Gastrocnemius medialis (tissue), 4 donors: Measurements from ENCODE around the gene PROK2.

Experiments
- POLR2A ChIP-seq, 2 donors: fragments of 450-650 bp; IDR thresholded peaks; one replicate each; pipeline ENCODE4 v1.6.1; 2017; ENCODE audit warnings: antibody characterized with exemption in 2 of 2, mild to moderate bottlenecking in 2 of 2, moderate library complexity in 2 of 2
- TF ChIP-seq, protein P1 (sequence below), 5 experiments: fragments of 450-650 bp in 3 of 5; fragments of 200-600 bp in 2 of 5; sonication (generic) in 2 of 5; IDR thresholded peaks in 4 of 5; conservative IDR thresholded peaks in 1 of 5; 1 replicate in 4 of 5; 2 replicates in 1 of 5; pipeline ENCODE4 v1.5.1; 2016 to 2019; ENCODE audit warnings: antibody characterized with exemption in 5 of 5, mild to moderate bottlenecking in 3 of 5, moderate library complexity in 3 of 5

DNA sequence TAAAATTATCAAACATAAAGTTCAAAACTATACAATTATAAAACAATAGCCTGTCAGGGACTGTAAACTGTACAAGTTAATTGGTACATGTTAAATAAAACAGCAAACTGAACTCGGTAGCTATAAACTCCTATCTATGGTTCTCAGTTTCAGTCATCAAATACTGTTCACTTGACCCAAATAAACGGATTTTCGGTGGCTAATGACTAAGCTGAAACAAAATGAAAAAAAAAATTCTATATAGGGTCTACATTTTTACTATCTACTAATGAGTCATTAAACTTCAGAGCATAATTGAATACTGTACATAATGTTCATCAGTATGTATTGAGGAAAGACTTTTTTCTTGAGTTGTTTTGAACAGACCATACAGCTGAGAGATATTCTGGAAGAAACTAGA lies 6.6 kb downstream of the PROK2 start:
- TF ChIP-seq, protein P1, sequence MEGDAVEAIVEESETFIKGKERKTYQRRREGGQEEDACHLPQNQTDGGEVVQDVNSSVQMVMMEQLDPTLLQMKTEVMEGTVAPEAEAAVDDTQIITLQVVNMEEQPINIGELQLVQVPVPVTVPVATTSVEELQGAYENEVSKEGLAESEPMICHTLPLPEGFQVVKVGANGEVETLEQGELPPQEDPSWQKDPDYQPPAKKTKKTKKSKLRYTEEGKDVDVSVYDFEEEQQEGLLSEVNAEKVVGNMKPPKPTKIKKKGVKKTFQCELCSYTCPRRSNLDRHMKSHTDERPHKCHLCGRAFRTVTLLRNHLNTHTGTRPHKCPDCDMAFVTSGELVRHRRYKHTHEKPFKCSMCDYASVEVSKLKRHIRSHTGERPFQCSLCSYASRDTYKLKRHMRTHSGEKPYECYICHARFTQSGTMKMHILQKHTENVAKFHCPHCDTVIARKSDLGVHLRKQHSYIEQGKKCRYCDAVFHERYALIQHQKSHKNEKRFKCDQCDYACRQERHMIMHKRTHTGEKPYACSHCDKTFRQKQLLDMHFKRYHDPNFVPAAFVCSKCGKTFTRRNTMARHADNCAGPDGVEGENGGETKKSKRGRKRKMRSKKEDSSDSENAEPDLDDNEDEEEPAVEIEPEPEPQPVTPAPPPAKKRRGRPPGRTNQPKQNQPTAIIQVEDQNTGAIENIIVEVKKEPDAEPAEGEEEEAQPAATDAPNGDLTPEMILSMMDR (IDR thresholded peaks at IDR 0.05 in 4 of 5, conservative IDR thresholded peaks at IDR 0.05 in 1 of 5): no peak
- TF ChIP-seq POLR2A (IDR thresholded peaks at IDR 0.05): no peak
